Inflammatory macrophage treated with lipopolysaccharide for 4 hours (primary cell): ENCODE data around the gene LRP1.
"Not testable (repeated sequence)": the region's sequence is repeated elsewhere in the genome, so short reads cannot be mapped to it uniquely, and the experiment has no call there.

Experiments
- DNase-seq: peaks from one replicate; pipeline ENCODE4 v3.0.0-alpha.2; 2020

Gene LRP1

GRCh38 chr12:57112492-57113294 is 15.6 kb upstream of the LRP1 start:
- no peak for DNase-seq

GRCh38 chr12:57116580-57117281 is 11.6 kb upstream of the LRP1 start:
- DNase-seq, result no peak

- peak; percentile 91 for DNase-seq
These were observed 9.5 kb upstream of the LRP1 start for GRCh38 chr12:57118711-57119271.

- DNase-seq, result no peak
These were observed 8.8 kb upstream of the LRP1 start for GRCh38 chr12:57119294-57120085.

- not testable (repeated sequence) for DNase-seq
These were observed 7.6 kb upstream of the LRP1 start for GRCh38 chr12:57120718-57121117.

- DNase-seq, result no peak
These were observed 4.5 kb upstream of the LRP1 start for GRCh38 chr12:57123813-57124212.

GRCh38 chr12:57124261-57124877 is 3.9 kb upstream of the LRP1 start:
- peak; percentile 81 for DNase-seq

GRCh38 chr12:57126061-57126460 is 2.2 kb upstream of the LRP1 start:
- DNase-seq, result no peak

GRCh38 chr12:57126561-57126960 is 1.7 kb upstream of the LRP1 start:
- DNase-seq, result no peak

- DNase-seq, result peak; percentile 57
These were observed 1.1 kb upstream of the LRP1 start for GRCh38 chr12:57127101-57127725.

GRCh38 chr12:57128519-57129247 is 400 bp downstream of the LRP1 start:
- no peak for DNase-seq

- DNase-seq, result no peak
These were observed 1.1 kb downstream of the LRP1 start for GRCh38 chr12:57129321-57129842.

GRCh38 chr12:57129889-57130288 is 1.6 kb downstream of the LRP1 start:
- DNase-seq, result peak; percentile 90

- no peak for DNase-seq
These were observed 2.7 kb downstream of the LRP1 start for GRCh38 chr12:57130941-57131340.

GRCh38 chr12:57131896-57132744 is 3.8 kb downstream of the LRP1 start:
- no peak for DNase-seq

- DNase-seq, result no peak
These were observed 4.8 kb downstream of the LRP1 start for GRCh38 chr12:57133013-57133569.

GRCh38 chr12:57133916-57134315 is 5.6 kb downstream of the LRP1 start:
- DNase-seq, result no peak

- DNase-seq, result no peak
These were observed 6.7 kb downstream of the LRP1 start for GRCh38 chr12:57134949-57135348.

- DNase-seq, result no peak
These were observed 7.4 kb downstream of the LRP1 start for GRCh38 chr12:57135527-57136326.
